H1 (cell line): ENCODE measurements around the gene TMEM198. TPM values are rescaled to one million over a fixed set of nuclear protein-coding genes. Genes with fewer than 3 reads are reported as not detected.

ENCODE experiments used
- CTCF ChIA-PET: fragments of 300-600 bp; sonication (Branson Sonifier 250); formaldehyde crosslinking; loops from one replicate; lab custom pipeline; 2021; ENCODE audit not compliant: partially characterized antibody; lab: Charles Lee
- POLR2A ChIA-PET: fragments of 300-600 bp; sonication (Branson Sonifier 250); formaldehyde crosslinking; loops from one replicate; lab custom pipeline; 2021; ENCODE audit warnings: inconsistent platforms; ENCODE audit not compliant: partially characterized antibody; lab: Charles Lee
- DNase-seq, 2 experiments: peaks; one replicate each; pipeline versions ENCODE4 v3.0.0 to v3.0.0-alpha.2; 2010 to 2022; ENCODE audit warnings: low spot score in 2 of 2, low read depth in 1 of 2, mixed read lengths in 1 of 2
- FAIRE-seq: peaks from 2 replicates; lab custom pipeline; 2011; peaks lifted over from hg19 to GRCh38; lab: Jason Lieb, UNC
- H2AFZ ChIP-seq: 2 replicates; pipeline ENCODE4 v1.8.1; 2012; ENCODE audit warnings: low read length, inconsistent platforms
- H2AK5ac ChIP-seq: 2 replicates; pipeline ENCODE4 v1.6.1; 2013; ENCODE audit warnings: low read depth, low read length
- H2BK120ac ChIP-seq: replicated peaks from 2 replicates; pipeline ENCODE3; 2013; ENCODE audit warnings: low read depth, low read length, inconsistent platforms
- H2BK12ac ChIP-seq: 2 replicates; pipeline ENCODE4 v1.6.1; 2013; ENCODE audit warnings: low read depth, low read length
- H2BK15ac ChIP-seq: 2 replicates; pipeline ENCODE4 v1.6.1; 2013; ENCODE audit warnings: low read length
- H2BK20ac ChIP-seq: 2 replicates; pipeline ENCODE4 v1.6.1; 2013; ENCODE audit warnings: low read length
- H2BK5ac ChIP-seq: 2 replicates; pipeline ENCODE4 v1.6.1; 2013; ENCODE audit warnings: low read depth, low read length
- H3K14ac ChIP-seq: 2 replicates; pipeline ENCODE4 v1.6.1; 2013; ENCODE audit warnings: inconsistent platforms; ENCODE audit not compliant: insufficient read length
- H3K18ac ChIP-seq: 2 replicates; pipeline ENCODE4 v1.6.1; 2013; ENCODE audit warnings: low read length; ENCODE audit errors: extremely low read depth
- H3K23ac ChIP-seq: 2 replicates; pipeline ENCODE4 v1.6.1; 2013; ENCODE audit warnings: inconsistent platforms; ENCODE audit not compliant: insufficient read length
- H3K23me2 ChIP-seq: 2 replicates; pipeline ENCODE4 v1.6.1; 2013; ENCODE audit warnings: low read depth, low read length
- H3K27ac ChIP-seq: 2 replicates; pipeline ENCODE4 v1.6.1; 2011; ENCODE audit warnings: low read depth, low read length, inconsistent platforms
- H3K27me3 ChIP-seq, 4 experiments: replicated peaks in 1 of 4; 1 replicate in 1 of 4; 2 replicates in 3 of 4; pipeline versions ENCODE4 v1.6.1 to v1.8.1; 2011 to 2013; ENCODE audit warnings: low read length in 3 of 4, mild to moderate bottlenecking in 3 of 4, inconsistent platforms in 2 of 4, mixed read lengths in 2 of 4, moderate library complexity in 1 of 4; ENCODE audit not compliant: control insufficient read depth in 3 of 4, insufficient read depth in 3 of 4; ENCODE audit errors: extremely low read depth in 1 of 4
- H3K36me3 ChIP-seq, 4 experiments: 2 replicates each; pipeline versions ENCODE4 v1.6.1 to v1.8.1; 2011 to 2013; ENCODE audit warnings: mild to moderate bottlenecking in 4 of 4, low read length in 3 of 4, moderate library complexity in 2 of 4, control low read depth in 1 of 4, inconsistent platforms in 1 of 4; ENCODE audit not compliant: insufficient read depth in 4 of 4, control insufficient read depth in 2 of 4
- H3K4ac ChIP-seq: replicated peaks from 2 replicates; pipeline ENCODE3; 2013; ENCODE audit warnings: low read length, low read depth, mixed read lengths, inconsistent platforms; ENCODE audit not compliant: insufficient read length
- H3K4me1 ChIP-seq, 4 experiments: replicated peaks in 1 of 4; 1 replicate in 1 of 4; 2 replicates in 3 of 4; pipeline versions ENCODE4 v1.6.1 to v1.8.1; 2011 to 2013; ENCODE audit warnings: low read length in 3 of 4, inconsistent platforms in 2 of 4, mixed read lengths in 1 of 4; ENCODE audit not compliant: insufficient read depth in 4 of 4, control insufficient read depth in 3 of 4
- H3K4me2 ChIP-seq, 2 experiments: 2 replicates each; pipeline versions ENCODE4 v1.6.1 to v1.8.1; 2011 to 2013; ENCODE audit warnings: low read depth in 2 of 2, low read length in 2 of 2, control low read depth in 1 of 2, inconsistent platforms in 1 of 2, mild to moderate bottlenecking in 1 of 2; ENCODE audit not compliant: insufficient read depth in 1 of 2
- H3K4me3 ChIP-seq, 4 experiments: fragments of 200-600, 300-600 bp in 1 of 4; sonication (generic), shearing (Covaris generic), sonication (Bioruptor Twin) in 1 of 4; 2 replicates each; pipeline versions ENCODE4 v1.5.1 to v1.8.1; 2011 to 2016; ENCODE audit warnings: low read length in 4 of 4, low read depth in 3 of 4, control low read depth in 2 of 4, inconsistent platforms in 2 of 4, mild to moderate bottlenecking in 2 of 4, mixed read lengths in 1 of 4, moderate library complexity in 1 of 4; ENCODE audit not compliant: insufficient read depth in 2 of 4; ENCODE audit errors: extremely low read depth in 1 of 4
- H3K56ac ChIP-seq: replicated peaks from 2 replicates; pipeline ENCODE3; 2013; ENCODE audit warnings: low read depth, mild to moderate bottlenecking, mixed read lengths, low read length, inconsistent platforms; ENCODE audit not compliant: insufficient read length
- H3K79me1 ChIP-seq: 2 replicates; pipeline ENCODE4 v1.6.1; 2013; ENCODE audit warnings: low read depth, low read length, control low read depth
- H3K79me2 ChIP-seq, 2 experiments: 2 replicates each; pipeline versions ENCODE4 v1.6.1 to v1.8.1; 2012 to 2013; ENCODE audit warnings: low read length in 2 of 2, mild to moderate bottlenecking in 2 of 2, inconsistent platforms in 1 of 2; ENCODE audit not compliant: insufficient read depth in 2 of 2, control insufficient read depth in 1 of 2
- H3K9ac ChIP-seq, 4 experiments: replicated peaks in 1 of 4; 1 replicate in 1 of 4; 2 replicates in 3 of 4; pipeline versions ENCODE4 v1.6.1 to v1.8.1; 2011 to 2013; ENCODE audit warnings: low read depth in 3 of 4, low read length in 3 of 4, control low read depth in 2 of 4, mild to moderate bottlenecking in 2 of 4, moderate library complexity in 2 of 4, inconsistent platforms in 1 of 4; ENCODE audit errors: extremely low read depth in 1 of 4
- H3K9me3 ChIP-seq, 2 experiments: 2 replicates each; pipeline versions ENCODE4 v1.6.1 to v1.8.1; 2012 to 2013; ENCODE audit warnings: mild to moderate bottlenecking in 2 of 2, moderate library complexity in 2 of 2, control low read depth in 1 of 2, inconsistent platforms in 1 of 2, low read depth in 1 of 2, low read length in 1 of 2, mixed read lengths in 1 of 2; ENCODE audit not compliant: insufficient read depth in 2 of 2
- H4K20me1 ChIP-seq, 2 experiments: replicated peaks in 1 of 2; 2 replicates each; pipeline versions ENCODE3 to v1.8.1; 2011 to 2013; ENCODE audit warnings: inconsistent platforms in 2 of 2, low read length in 2 of 2, mild to moderate bottlenecking in 1 of 2; ENCODE audit not compliant: insufficient read depth in 2 of 2, control insufficient read depth in 1 of 2
- H4K5ac ChIP-seq: 2 replicates; pipeline ENCODE4 v1.6.1; 2013; ENCODE audit warnings: low read length, low read depth, mixed read lengths, inconsistent platforms; ENCODE audit not compliant: insufficient read length
- H4K8ac ChIP-seq: 2 replicates; pipeline ENCODE4 v1.8.0; 2013; ENCODE audit warnings: mild to moderate bottlenecking, moderate library complexity, low read length, inconsistent platforms; ENCODE audit not compliant: insufficient read depth; ENCODE audit errors: extremely low read depth
- H4K91ac ChIP-seq: replicated peaks from 2 replicates; pipeline ENCODE3; 2013; ENCODE audit warnings: low read length, mixed read lengths, inconsistent platforms; ENCODE audit not compliant: insufficient read length
- ATF3 ChIP-seq: IDR thresholded peaks from 2 replicates; pipeline ENCODE4 v1.6.1; 2011; ENCODE audit warnings: low read depth, mild to moderate bottlenecking, low read length; ENCODE audit not compliant: insufficient read depth
- HDAC2 ChIP-seq, 2 experiments: fragments of 300-600 bp in 1 of 2; sonication (generic) in 1 of 2; IDR thresholded peaks; 2 replicates each; pipeline ENCODE4 v1.6.1; 2011 to 2012; ENCODE audit warnings: low read depth in 2 of 2, low read length in 2 of 2, mild to moderate bottlenecking in 2 of 2, moderate library complexity in 2 of 2, borderline replicate concordance in 1 of 2, inconsistent platforms in 1 of 2
- JUND ChIP-seq: IDR thresholded peaks from 2 replicates; pipeline ENCODE4 v1.6.1; 2011; ENCODE audit warnings: mild to moderate bottlenecking, improper control_type of control experiment, low read length
- KDM4A ChIP-seq: IDR thresholded peaks from one replicate; pipeline ENCODE4 v1.7.1; 2012; ENCODE audit warnings: low read depth, mild to moderate bottlenecking, moderate library complexity, low read length, inconsistent platforms; ENCODE audit not compliant: severe bottlenecking
- KDM5A ChIP-seq: fragments of 200-600 bp; IDR thresholded peaks from 2 replicates; pipeline ENCODE4 v1.7.1; 2012; ENCODE audit warnings: mild to moderate bottlenecking, low read length, inconsistent platforms, mixed read lengths
- TAF1 ChIP-seq: IDR thresholded peaks from 2 replicates; pipeline ENCODE4 v1.6.1; 2011; ENCODE audit warnings: mild to moderate bottlenecking, low read depth, low read length
- TAF7 ChIP-seq: optimal IDR thresholded peaks from 2 replicates; pipeline ENCODE3; 2011; ENCODE audit warnings: low read depth, mild to moderate bottlenecking, inconsistent platforms, low read length, moderate library complexity, borderline replicate concordance
- WGBS, 2 experiments: shearing (Covaris generic) in 1 of 2; methylation state at CpG; one replicate each; pipeline versions ENCODE4 v1.1.6 to v1.1.7; 2013 to 2015; ENCODE audit warnings: low lambda C conversion rate in 2 of 2, mixed read lengths in 2 of 2, inconsistent platforms in 1 of 2, low coverage in 1 of 2, missing lambda C conversion rate in 1 of 2; ENCODE audit not compliant: insufficient replicate concordance in 2 of 2, insufficient coverage in 1 of 2, insufficient read length in 1 of 2; ENCODE audit errors: extremely low coverage in 1 of 2, missing lambda C conversion rate in 1 of 2; 5-methylcytosine and 5-hydroxymethylcytosine counted together
- polyA plus RNA-seq, 7 experiments: library from polyadenylated mRNA; depleted of rRNA in 3 of 7; stranded (reverse) in 5 of 7; unstranded in 2 of 7; fragments of >200 nt in 5 of 7; fragments of 200-250 nt in 2 of 7; gene quantifications; 1 replicate in 5 of 7; 2 replicates in 1 of 7; 4 replicates in 1 of 7; pipeline versions ENCODE4 v1.2.1 to v1.2.3, GENCODE V29; 2011 to 2013; ENCODE audit warnings: missing spikeins in 2 of 7, mixed read lengths in 2 of 7
- total RNA-seq: library from RNA; stranded (reverse); fragmentation: NEBNext Ultra II Directional; extraction: Animal tissue kit (Norgen Biotek cat#: 25700); gene quantifications from 2 replicates; pipeline ENCODE4 v1.2.1, GENCODE V29; 2021
- TF ChIP-seq, protein P1 (sequence below): IDR thresholded peaks from 2 replicates; pipeline ENCODE4 v1.6.1; 2012; ENCODE audit warnings: inconsistent platforms

TMEM198 gene
- total and polyA plus RNA-seq, 2 of the 8 experiments (the other 6 are each of a cell fraction or from before 2014, with no cell fraction given), result 10.2 to 10.4 TPM

DNA sequence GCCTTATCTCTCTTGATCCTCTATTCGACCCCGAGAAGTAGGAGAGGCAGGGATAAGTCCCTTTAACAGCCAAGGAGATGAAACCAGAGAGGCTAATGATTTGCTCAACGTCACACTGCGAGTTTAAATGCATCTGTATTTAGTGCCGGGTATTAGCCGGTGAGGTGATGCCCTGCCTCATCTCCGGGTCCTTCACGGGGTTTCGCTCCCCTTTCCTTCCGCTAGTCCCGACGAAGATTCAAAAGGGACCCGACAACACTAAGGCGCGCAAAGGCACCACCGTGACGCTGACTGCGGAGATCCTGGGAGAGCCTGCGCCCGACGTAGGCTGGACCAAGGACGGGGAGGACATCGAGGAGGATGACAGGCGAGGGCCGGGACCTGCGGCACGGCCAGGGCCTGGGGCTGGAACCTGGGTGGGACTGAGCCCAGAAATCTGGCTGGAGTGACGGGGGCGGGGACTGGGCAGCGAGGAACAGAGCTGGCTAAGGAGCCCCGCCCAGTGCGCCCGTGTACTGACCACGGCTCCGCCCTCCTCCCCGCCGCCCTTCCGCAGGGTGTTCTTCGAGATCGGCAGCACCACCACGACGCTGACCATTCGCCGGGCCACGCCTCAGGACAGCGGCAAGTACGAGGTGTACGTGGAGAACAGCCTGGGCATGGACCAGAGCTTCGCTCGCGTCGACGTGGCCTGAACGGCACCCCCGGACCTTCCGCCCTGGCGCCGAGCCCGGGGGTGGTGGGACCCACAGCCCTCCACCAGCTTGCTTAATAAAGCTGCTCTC lies 46.1 kb upstream of the TMEM198 start:
- no peak for FAIRE-seq
- no peak overlapping the region for H3K56ac ChIP-seq
- H3K23me2 ChIP-seq, result peaks cover 24% of the 10 kb centered on the region
- peak overlapping the region; percentile 55; the same call in 1 of the 2 replicates for H2BK5ac ChIP-seq
- peak overlapping the region; percentile 43 for H4K8ac ChIP-seq
- no peaks in the 10 kb centered on the region for H3K79me2 ChIP-seq
- H2BK120ac ChIP-seq, result no peak overlapping the region
- no peak overlapping the region for H3K27ac ChIP-seq
- POLR2A ChIA-PET, result interaction anchor here (0.8 to 19.9 kb wide), 13 partner anchors 9 to 195 kb away, joined by 3 to 216 read pairs (median 4); partner anchors contain the start of genes ASIC4, CHPF, STK11IP and TMEM198
- no peak overlapping the region for H3K4ac ChIP-seq
- H3K18ac ChIP-seq, result peak overlapping the region; percentile 10; the same call in 1 of the 2 replicates
- CTCF ChIA-PET, result interaction anchor here (0.9 to 113.1 kb wide), 8 partner anchors 8 to 291 kb away, joined by 3 to 7248 read pairs (median 8); partner anchors contain the start of genes ASIC4, CHPF, DES and GMPPA
- H3K23ac ChIP-seq, result no peak overlapping the region
- H4K5ac ChIP-seq, result no peak overlapping the region
- H2BK12ac ChIP-seq, result peak overlapping the region; percentile 86; the same call in 1 of the 2 replicates
- H3K27me3 ChIP-seq, result peaks cover 20 to 44% (median 32%) of the 10 kb centered on the region in 4 experiments
- DNase-seq, result peak in 1 of 2 experiments; percentile 76
- peaks cover 9 to 43% (median 21%) of the 10 kb centered on the region in 4 experiments for H3K4me1 ChIP-seq
- no peak overlapping the region for H2AK5ac ChIP-seq
- H3K79me1 ChIP-seq, result no peaks in the 10 kb centered on the region; the same call in 1 of the 2 replicates
- 7% methylated on average over 48 of the region's 59 CpGs; no CpG with 5 or more reads in 1 of the 2 experiments for WGBS, 2 experiments
- H3K36me3 ChIP-seq, result no peaks in the 10 kb centered on the region
- H3K9me3 ChIP-seq, result no peaks in the 10 kb centered on the region
- peak overlapping the region; percentile 97 to 99 for H3K4me2 ChIP-seq
- no peak overlapping the region for H3K9ac ChIP-seq
- H4K91ac ChIP-seq, result peak overlapping the region; percentile 81
- peak overlapping the region; percentile 32 to 72 (median 64) for H3K4me3 ChIP-seq
- no peaks in the 10 kb centered on the region for H4K20me1 ChIP-seq
- no peak overlapping the region for H3K14ac ChIP-seq
- peak overlapping the region; percentile 74 for H2AFZ ChIP-seq
- no peak overlapping the region for H2BK15ac ChIP-seq
- H2BK20ac ChIP-seq, result no peak overlapping the region
- TF ChIP-seq, protein P1, sequence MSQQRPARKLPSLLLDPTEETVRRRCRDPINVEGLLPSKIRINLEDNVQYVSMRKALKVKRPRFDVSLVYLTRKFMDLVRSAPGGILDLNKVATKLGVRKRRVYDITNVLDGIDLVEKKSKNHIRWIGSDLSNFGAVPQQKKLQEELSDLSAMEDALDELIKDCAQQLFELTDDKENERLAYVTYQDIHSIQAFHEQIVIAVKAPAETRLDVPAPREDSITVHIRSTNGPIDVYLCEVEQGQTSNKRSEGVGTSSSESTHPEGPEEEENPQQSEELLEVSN, result no peak; the same call in 1 of the 2 replicates
- TF ChIP-seq JUND, result no peak
- no peak for TF ChIP-seq TAF1
- TF ChIP-seq KDM5A, result no peak
- TF ChIP-seq KDM4A, result no peak
- no peak for TF ChIP-seq ATF3
- TF ChIP-seq HDAC2 (IDR thresholded peaks at IDR 0.05; ENCODE audit: borderline replicate concordance in 1 of 2, low read depth in 2 of 2, low read length in 2 of 2), result no peak; a peak in 1 of 4 replicates
- no peak for TF ChIP-seq TAF7
